Upper lobe of right lung (tissue), 1 donor: ENCODE data around the gene ZNRF3. TPM values are rescaled to one million over a fixed set of nuclear protein-coding genes. Genes with fewer than 3 reads are reported as not detected.

Source experiments
- ATAC-seq: fragments of 200-7000 bp; cut with Tn5 transposase; one replicate; pipeline ENCODE4 v1.9.1; 2020; ENCODE audit warnings: mild to moderate bottlenecking, moderate library complexity
- DNase-seq: peaks from one replicate; pipeline ENCODE4 v3.0.0-alpha.2; 2020
- H3K27ac ChIP-seq: fragments of 200-600 bp; one replicate; pipeline ENCODE4 v1.8.0; 2022
- H3K27me3 ChIP-seq: fragments of 200-600 bp; one replicate; pipeline ENCODE4 v1.8.0; 2022; ENCODE audit warnings: mild to moderate bottlenecking
- H3K36me3 ChIP-seq: fragments of 200-600 bp; one replicate; pipeline ENCODE4 v1.8.0; 2022
- H3K4me1 ChIP-seq: fragments of 200-600 bp; one replicate; pipeline ENCODE4 v1.8.0; 2022
- H3K4me3 ChIP-seq: fragments of 200-600 bp; one replicate; pipeline ENCODE4 v1.8.0; 2022; ENCODE audit warnings: mild to moderate bottlenecking
- H3K9me3 ChIP-seq: fragments of 200-600 bp; one replicate; pipeline ENCODE4 v1.8.0; 2022
- CTCF ChIP-seq: fragments of 200-600 bp; IDR thresholded peaks from one replicate; pipeline ENCODE4 v1.8.0; 2022; ENCODE audit warnings: antibody characterized with exemption
- intact Hi-C: fragments of 100-400 bp; cut with DNase I; formaldehyde crosslinking; loops from one replicate; pipeline ENCODE4 v1.11.0; 2022
- total RNA-seq: library from RNA; stranded (reverse); fragmentation: NEBNext Ultra II Directional; extraction: Animal tissue kit (Norgen Biotek cat#: 25700); gene quantifications from one replicate; pipeline ENCODE4 v1.2.1, GENCODE V29; 2021
- donor health status: DM: no; HTN: yes; CAD: no; lungs with severe emphysema.

ZNRF3 gene
- total RNA-seq, 1 donor from 2014 or later: 15.8 TPM

GRCh38 chr22:28937206-28938025 is 54.0 kb downstream of the ZNRF3 start:
- Histone ChIP-seq H3K4me1 (peaks cover 10% of the 10 kb centered on the region), H3K27me3 (no peaks in the 10 kb centered on the region), H3K27ac (no peak overlapping the region), H3K9me3 (no peaks in the 10 kb centered on the region), H3K4me3 (no peak overlapping the region), H3K36me3 (no peaks in the 10 kb centered on the region)
- intact Hi-C loops: loop anchor here (10.0 kb wide), 1 partner anchor 67 kb away; no protein-coding TSS in a partner anchor
- no peak for TF ChIP-seq CTCF
- no peak for DNase-seq
- ATAC-seq: no peak

GRCh38 chr22:28938286-28938833 is 55.0 kb downstream of the ZNRF3 start:
- no peak overlapping the region for H3K4me3 ChIP-seq
- no peaks in the 10 kb centered on the region for H3K9me3 ChIP-seq
- intact Hi-C loops: loop anchor here (10.0 kb wide), 1 partner anchor 66 kb away; no protein-coding TSS in a partner anchor
- H3K27me3 ChIP-seq: no peaks in the 10 kb centered on the region
- H3K27ac ChIP-seq: no peak overlapping the region
- ATAC-seq (no peak), DNase-seq (no peak)
- TF ChIP-seq CTCF: no peak
- H3K4me1 ChIP-seq: peaks cover 13% of the 10 kb centered on the region
- no peaks in the 10 kb centered on the region for H3K36me3 ChIP-seq

GRCh38 chr22:28939394-28939793 is 56.0 kb downstream of the ZNRF3 start:
- Histone ChIP-seq H3K9me3 (no peaks in the 10 kb centered on the region), H3K27ac (no peak overlapping the region)
- no peak for ATAC-seq

GRCh38 chr22:28939932-28940331 is 56.6 kb downstream of the ZNRF3 start:
- Histone ChIP-seq H3K9me3 (no peaks in the 10 kb centered on the region), H3K27me3 (no peaks in the 10 kb centered on the region), H3K4me1 (peaks cover 13% of the 10 kb centered on the region), H3K36me3 (no peaks in the 10 kb centered on the region), H3K27ac (no peak overlapping the region), H3K4me3 (no peak overlapping the region)
- TF ChIP-seq CTCF: no peak
- no peak for ATAC-seq
- DNase-seq: no peak
- intact Hi-C loops: loop anchor here (10.0 kb wide), 1 partner anchor 65 kb away; no protein-coding TSS in a partner anchor

More at GRCh38 chr22:28939394-28939793, 56.0 kb downstream of the ZNRF3 start:
- intact Hi-C loops: loop anchor here (10.0 kb wide), 1 partner anchor 65 kb away; no protein-coding TSS in a partner anchor
- no peaks in the 10 kb centered on the region for H3K36me3 ChIP-seq
- H3K4me1 ChIP-seq: peaks cover 16% of the 10 kb centered on the region
- H3K4me3 ChIP-seq: no peak overlapping the region
- no peaks in the 10 kb centered on the region for H3K27me3 ChIP-seq
- DNase-seq: no peak
- no peak for TF ChIP-seq CTCF

- peaks cover 10% of the 10 kb centered on the region for H3K4me1 ChIP-seq
- no peaks in the 10 kb centered on the region for H3K27me3 ChIP-seq
Observed at GRCh38 chr22:28940441-28940840, 57.1 kb downstream of the ZNRF3 start.

More at GRCh38 chr22:28940441-28940840, 57.1 kb downstream of the ZNRF3 start:
- Histone ChIP-seq H3K36me3 (no peaks in the 10 kb centered on the region), H3K4me3 (no peak overlapping the region), H3K27ac (no peak overlapping the region), H3K9me3 (no peaks in the 10 kb centered on the region)
- ATAC-seq: no peak
- TF ChIP-seq CTCF: no peak
- no peak for DNase-seq
- intact Hi-C loops: no loop called here
